NCI-H1092 treated with DMSO at 0.1 percent for 48 hours (cell line): Measurements from ENCODE around the gene VASH2.

Experiments used
- DNase-seq: peaks from one replicate; lab custom pipeline; 2025; lab: John Stamatoyannopoulos, UW

Gene VASH2

GRCh38 chr1:212930986-212931678, 19.2 kb upstream of the VASH2 start:
- no peak for DNase-seq

- DNase-seq, result no peak
Measured at GRCh38 chr1:212933815-212934471, 16.4 kb upstream of the VASH2 start.

- DNase-seq, result no peak
Measured at GRCh38 chr1:212935387-212935981, 14.9 kb upstream of the VASH2 start.

GRCh38 chr1:212937034-212937433, 13.3 kb upstream of the VASH2 start:
- DNase-seq, result no peak

GRCh38 chr1:212938846-212939245, 11.5 kb upstream of the VASH2 start:
- no peak for DNase-seq

GRCh38 chr1:212941452-212941851, 8.9 kb upstream of the VASH2 start:
- no peak for DNase-seq

GRCh38 chr1:212942679-212943392, 7.5 kb upstream of the VASH2 start:
- DNase-seq, result no peak

GRCh38 chr1:212943393-212943710, 7.0 kb upstream of the VASH2 start:
- DNase-seq, result no peak

GRCh38 chr1:212944229-212944901, 6.0 kb upstream of the VASH2 start:
- no peak for DNase-seq

GRCh38 chr1:212945056-212945455, 5.3 kb upstream of the VASH2 start:
- DNase-seq, result no peak

- no peak for DNase-seq
Measured at GRCh38 chr1:212945463-212946160, 4.7 kb upstream of the VASH2 start.

- no peak for DNase-seq
Measured at GRCh38 chr1:212946872-212947271, 3.5 kb upstream of the VASH2 start.

- no peak for DNase-seq
Measured at GRCh38 chr1:212949771-212950170, 570 bp upstream of the VASH2 start.

- DNase-seq, result no peak
Measured at GRCh38 chr1:212951126-212951946, 995 bp downstream of the VASH2 start.

GRCh38 chr1:212951947-212952640, 1.8 kb downstream of the VASH2 start:
- no peak for DNase-seq

- no peak for DNase-seq
Measured at GRCh38 chr1:212952641-212952976, 2.3 kb downstream of the VASH2 start.

- DNase-seq, result no peak
Measured at GRCh38 chr1:212953321-212953720, 3.0 kb downstream of the VASH2 start.

- DNase-seq, result no peak
Measured at GRCh38 chr1:212954514-212954913, 4.2 kb downstream of the VASH2 start.

GRCh38 chr1:212955098-212955497, 4.8 kb downstream of the VASH2 start:
- DNase-seq, result no peak

GRCh38 chr1:212955961-212956620, 5.8 kb downstream of the VASH2 start:
- no peak for DNase-seq
